LNCaP clone FGC (cell line): ENCODE results near the gene ARHGAP32.
"Not testable (repeated sequence)": the region's sequence is repeated elsewhere in the genome, so short reads cannot be mapped to it uniquely, and the experiment has no call there.

Source experiments
- DNase-seq: peaks from one replicate; pipeline ENCODE4 v3.0.0-alpha.2; 2011; ENCODE audit warnings: low read depth
- H3K4me3 ChIP-seq: 2 replicates; pipeline ENCODE4 v1.5.1; 2011; ENCODE audit warnings: mild to moderate bottlenecking, low read depth, low read length, control low read depth
- CTCF ChIP-seq: IDR thresholded peaks from 2 replicates; pipeline ENCODE4 v1.5.1; 2012; ENCODE audit warnings: mild to moderate bottlenecking; ENCODE audit not compliant: control insufficient read depth, insufficient read depth; ENCODE audit errors: extremely low read depth

ARHGAP32 gene

GRCh38 chr11:128920666-128921065 is 271.5 kb downstream of the ARHGAP32 start:
- DNase-seq: no peak

GRCh38 chr11:128919635-128920034 is 272.5 kb downstream of the ARHGAP32 start:
- H3K4me3 ChIP-seq, DNase-seq: not testable (repeated sequence)

More at GRCh38 chr11:128920666-128921065, 271.5 kb downstream of the ARHGAP32 start:
- no peak for TF ChIP-seq CTCF
- no peak overlapping the region for H3K4me3 ChIP-seq

GRCh38 chr11:128919216-128919615 is 272.9 kb downstream of the ARHGAP32 start:
- no peak for TF ChIP-seq CTCF
- H3K4me3 ChIP-seq: no peak overlapping the region
- no peak for DNase-seq

GRCh38 chr11:128917144-128917724 is 274.9 kb downstream of the ARHGAP32 start:
- no peak for DNase-seq
- no peak overlapping the region for H3K4me3 ChIP-seq
- TF ChIP-seq CTCF: no peak

GRCh38 chr11:128916681-128917080 is 275.4 kb downstream of the ARHGAP32 start:
- no peak for TF ChIP-seq CTCF
- no peak for DNase-seq
- no peak overlapping the region for H3K4me3 ChIP-seq

GRCh38 chr11:128916037-128916572 is 276.0 kb downstream of the ARHGAP32 start:
- no peak overlapping the region for H3K4me3 ChIP-seq
- no peak for DNase-seq
- TF ChIP-seq CTCF: no peak

GRCh38 chr11:128915149-128915521 is 277.0 kb downstream of the ARHGAP32 start:
- H3K4me3 ChIP-seq: no peak overlapping the region
- no peak for TF ChIP-seq CTCF
- DNase-seq: no peak
